ENCODE results near the gene SF3A1. TPM values are rescaled to one million over a fixed set of nuclear protein-coding genes. Genes with fewer than 3 reads are reported as not detected.

The SF3A1 gene
- total RNA-seq, 1 experiment from 2014 or later: 230 TPM

GRCh38 chr22:30282616-30283046 lies 74.1 kb downstream of the SF3A1 start:
- Histone ChIP-seq H3K9me2 (ENCODE audit: insufficient read depth) (no peaks in the 10 kb centered on the region), H3K27me3 (ENCODE audit: insufficient read depth, low read length) (no peaks in the 10 kb centered on the region), H3K4me2 (ENCODE audit: low read length) (no peak overlapping the region), H3K4me1 (ENCODE audit: control insufficient read depth in 1 of 2, insufficient read depth in 2 of 2, low read length in 2 of 2) (peaks cover 6 to 26% of the 10 kb centered on the region in 2 experiments; a peak in 3 of 4 replicates), H3K9ac (ENCODE audit: low read length) (no peak overlapping the region), H3K9me3 (ENCODE audit: control insufficient read depth in 1 of 2, insufficient read depth in 1 of 2, low read depth in 1 of 2, low read length in 2 of 2) (no peaks in the 10 kb centered on the region), H3K4me3 (replicated peaks in 1 of 2; ENCODE audit: low read depth in 1 of 2, low read length in 2 of 2) (no peak overlapping the region), H3K36me3 (ENCODE audit: control insufficient read depth in 1 of 2, insufficient read depth in 2 of 2, low read length in 2 of 2) (no peaks in the 10 kb centered on the region), H2AFZ (ENCODE audit: low read depth, low read length, poor library complexity, severe bottlenecking) (no peak overlapping the region), H3K27ac (ENCODE audit: low read depth, low read length) (no peak overlapping the region), H4K20me1 (ENCODE audit: insufficient read depth) (no peaks in the 10 kb centered on the region), H3K79me2 (ENCODE audit: insufficient read depth, low read length) (no peaks in the 10 kb centered on the region)
- TF ChIP-seq TCF7L2 (IDR thresholded peaks at IDR 0.05; ENCODE audit: borderline replicate concordance, extremely low read depth, insufficient read depth, insufficient read length) (no peak), RAD21 (IDR thresholded peaks at IDR 0.05; ENCODE audit: low read depth) (no peak), POLR2AphosphoS5 (IDR thresholded peaks at IDR 0.05; ENCODE audit: low read depth, low read length) (no peak), CTCF (IDR thresholded peaks at IDR 0.05 in 2 of 3, conservative IDR thresholded peaks at IDR 0.05 in 1 of 3; ENCODE audit: borderline replicate concordance in 1 of 3, insufficient read depth in 1 of 3, low read depth in 2 of 3, low read length in 2 of 3) (no peak), ELF1 (IDR thresholded peaks at IDR 0.05; ENCODE audit: borderline replicate concordance, low read depth) (no peak), EZH2 (IDR thresholded peaks at IDR 0.05) (no peak), ZBTB33 (IDR thresholded peaks at IDR 0.05; ENCODE audit: extremely low read depth, insufficient replicate concordance, low read length) (no peak), REST (IDR thresholded peaks at IDR 0.05; ENCODE audit: low read depth) (no peak), CBX3 (IDR thresholded peaks at IDR 0.05; ENCODE audit: low read depth) (no peak), EZH2phosphoT487 (IDR thresholded peaks at IDR 0.05; ENCODE audit: borderline replicate concordance) (no peak), CEBPB (IDR thresholded peaks at IDR 0.05; ENCODE audit: low read depth) (no peak), ZFX (IDR thresholded peaks at IDR 0.05) (no peak), ZNF274 (IDR thresholded peaks at IDR 0.05; ENCODE audit: low read depth, low read length) (no peak), YY1 (IDR thresholded peaks at IDR 0.05; ENCODE audit: extremely low read depth, insufficient replicate concordance, low read depth, low read length) (no peak), MAX (IDR thresholded peaks at IDR 0.05) (no peak)
- ChIA-PET CTCF (no interaction called here), POLR2A (no interaction called here), RAD21 (ENCODE audit: low non-redundant PET in 1 of 2, low total read pairs in 2 of 2, uncharacterized antibody in 2 of 2, unreplicated experiment in 2 of 2) (interaction anchor here in 1 of 2 experiments (0.7 kb wide), 1 partner anchor 10 kb away, joined by 3 read pairs; no protein-coding TSS in a partner anchor)
- ATAC-seq: no peak
- no peak for DNase-seq (ENCODE audit: low read depth, low spot score)
- no TSS peak for BruUV-seq (replicated peaks)
- intact Hi-C loops (cut with micrococcal nuclease): no loop called here
